ENCODE data around the gene GNGT2.

- no peak for TF ChIP-seq EZH2 (IDR thresholded peaks at IDR 0.05; ENCODE audit: insufficient read depth, poor library complexity, severe bottlenecking)
- TF ChIP-seq EZH2phosphoT487 (IDR thresholded peaks at IDR 0.05; ENCODE audit: insufficient read depth, low read depth), result no peak
These were observed 12.9 kb downstream of the GNGT2 start for GRCh38 chr17:49197346-49197998.
